ENCODE results near the gene GCDH.

DNA sequence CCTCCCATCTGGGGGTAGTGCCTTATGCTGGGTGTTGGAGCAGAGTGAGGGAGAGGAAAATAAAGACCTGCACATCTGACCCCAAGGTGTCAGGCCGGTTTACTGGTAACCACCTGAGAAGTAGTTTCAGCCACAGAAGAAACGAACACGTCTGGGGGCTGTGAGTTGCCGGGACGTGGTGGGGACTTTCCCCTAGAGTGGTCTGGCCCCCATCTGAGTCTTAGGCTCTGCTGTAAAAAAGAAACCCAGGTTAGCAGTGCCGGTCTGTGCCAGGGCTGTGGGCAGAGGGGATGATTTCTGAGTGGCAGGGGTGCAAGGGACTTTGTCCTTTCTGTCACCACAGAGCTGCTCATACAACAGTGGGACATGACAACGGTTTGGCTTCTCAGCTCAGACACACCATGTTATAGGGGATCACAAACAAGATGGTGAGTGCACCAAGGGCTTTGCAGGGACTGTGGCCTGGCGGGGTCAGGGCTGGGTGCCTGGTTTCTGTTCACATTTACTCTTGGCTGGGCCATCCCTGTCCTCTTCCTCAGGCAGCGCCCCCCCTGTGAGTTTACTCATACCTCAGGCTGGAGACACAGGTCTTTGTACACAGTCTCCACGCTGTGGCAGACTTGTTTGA is 9.0 kb downstream of the GCDH start:
- TF ChIP-seq POLR2A (IDR thresholded peaks at IDR 0.05; ENCODE audit: low read length) (no peak), GATA1 (IDR thresholded peaks at IDR 0.05; ENCODE audit: low read depth, low read length) (no peak)

Data from erythroblast (primary cell).